Aorta (tissue), 5 donors: ENCODE data around the gene ERP29. TPM values are rescaled to one million over a fixed set of nuclear protein-coding genes. Genes with fewer than 3 reads are reported as not detected.

ENCODE experiments used
- ATAC-seq: fragments of 200-7000 bp; cut with Tn5 transposase; one replicate; pipeline ENCODE4 v1.9.1; 2022; ENCODE audit warnings: moderate library complexity; ENCODE audit not compliant: low FRiP score
- DNase-seq, 2 donors: peaks; one replicate each; pipeline ENCODE4 v3.0.0-alpha.2; 2020
- H3K27ac ChIP-seq, 2 donors: one replicate each; pipeline ENCODE4 v1.5.1; 2013; ENCODE audit warnings: low read length in 2 of 2, mild to moderate bottlenecking in 2 of 2, moderate library complexity in 2 of 2, control low read depth in 1 of 2, inconsistent platforms in 1 of 2, low read depth in 1 of 2
- H3K27me3 ChIP-seq, 2 donors: one replicate each; pipeline ENCODE4 v1.6.1; 2013; ENCODE audit warnings: control low read depth in 1 of 2, low read length in 1 of 2, mild to moderate bottlenecking in 1 of 2, moderate library complexity in 1 of 2; ENCODE audit not compliant: insufficient read depth in 2 of 2, control insufficient read depth in 1 of 2
- H3K36me3 ChIP-seq, 2 donors: one replicate each; pipeline ENCODE4 v1.6.1; 2013; ENCODE audit warnings: control low read depth in 1 of 2, low read length in 1 of 2, mild to moderate bottlenecking in 1 of 2; ENCODE audit not compliant: insufficient read depth in 2 of 2, control insufficient read depth in 1 of 2
- H3K4me1 ChIP-seq, 2 donors: one replicate each; pipeline ENCODE4 v1.6.1; 2013; ENCODE audit warnings: low read length in 2 of 2, control low read depth in 1 of 2, mild to moderate bottlenecking in 1 of 2, moderate library complexity in 1 of 2; ENCODE audit not compliant: insufficient read depth in 2 of 2, control insufficient read depth in 1 of 2
- H3K4me3 ChIP-seq, 2 donors: one replicate each; pipeline ENCODE4 v1.5.1; 2013; ENCODE audit warnings: low read length in 2 of 2, control low read depth in 1 of 2, mild to moderate bottlenecking in 1 of 2
- H3K9me3 ChIP-seq: one replicate; pipeline ENCODE4 v1.6.1; 2013; ENCODE audit warnings: mild to moderate bottlenecking, low read length; ENCODE audit not compliant: control insufficient read depth
- WGBS, 2 donors: extraction: QIAGEN DNeasy Blood & Tissue Kit; methylation state at CpG; one replicate each; pipeline ENCODE4 v1.1.7; 2013; 5-methylcytosine and 5-hydroxymethylcytosine counted together
- intact Hi-C, 2 donors: fragments of 100-400 bp; cut with DNase I; formaldehyde crosslinking; loops; one replicate each; pipeline versions ENCODE4 v1.14.2 to v1.15.0; 2022
- long read RNA-seq, 2 donors: library from polyadenylated mRNA; unstranded; transcript quantifications; one replicate each; pipeline ENCODE4 v2.0.0, GENCODE V29; 2020 to 2021
- polyA plus RNA-seq, 2 donors: library from polyadenylated mRNA; stranded (reverse); fragments of 200-250 nt; gene quantifications; one replicate each; pipeline ENCODE4 v1.2.3, GENCODE V29; 2013
- total RNA-seq, 2 donors: library from RNA; stranded (reverse); fragmentation: NEBNext Ultra II Directional; extraction: Animal tissue kit (Norgen Biotek cat#: 25700); gene quantifications; one replicate each; pipeline ENCODE4 v1.2.1, GENCODE V29; 2021
- donor health status: healthy with polysubstance abuse.
- donor health status: Bipolar disorder and iron deficiency.
- donor health status: DM: no; HTN: no; CAD: no.
- donor health status: DM: no; HTN: no; CAD: no.
- donor health status: DM: yes; HTN: yes; CAD: no.

ERP29 gene
- total RNA-seq (10 to 100 TPM; 41.5 to 62.2 TPM), polyA plus RNA-seq (10 to 100 TPM; 91.4 to 96.2 TPM)
- long read RNA-seq, donor 1, transcript ERP29-201 (3 exons, 1,735 nt): major isoform, 104 of 115 reads
- long read RNA-seq, donor 1, transcript ERP29-202 (2 exons, 1,333 nt): minor isoform, 5 of 115 reads
- long read RNA-seq, donor 1, partial matches to known transcripts: 0 of 115 reads
- long read RNA-seq, donor 1, other reads (novel, unspliced or antisense): 6 of 115 reads
- long read RNA-seq, donor 2, transcript ERP29-201 (3 exons, 1,735 nt): major isoform, 20 of 28 reads
- long read RNA-seq, donor 2, partial matches to known transcripts: 0 of 28 reads
- long read RNA-seq, donor 2, other reads (novel, unspliced or antisense): 6 of 28 reads

- H3K27ac ChIP-seq: peak within 1 kb of the TSS; percentile 31 to 82
- H3K36me3 ChIP-seq: no peaks in the 10 kb centered on the region
- no peaks in the 10 kb centered on the region for H3K4me1 ChIP-seq
- intact Hi-C loops: loop anchor here (2.0 to 10.0 kb wide), 2 partner anchors 68 to 92 kb away; partner anchors contain the start of gene NAA25 (in 1 of the 2)
- no peaks in the 10 kb centered on the region for H3K9me3 ChIP-seq
- 0 to 1% methylated on average over 59 to 67 of the region's 67 CpGs for whole genome bisulfite sequencing, 2 donors
- peak within 1 kb of the TSS; percentile 57 to 88 for H3K4me3 ChIP-seq
- peak; percentile 99 to 100 for DNase-seq
- peak; percentile 98 for ATAC-seq
- H3K27me3 ChIP-seq: no peaks in the 10 kb centered on the region
These were observed at the start of gene ERP29, which contains the start of gene TMEM116 for GRCh38 chr12:112012775-112013600. Gene ERP29, plus strand, starts transcription at chr12:112013426. Its CDS starts 40 bp downstream, at chr12:112013466. Gene TMEM116, minus strand, starts transcription at chr12:112013165. Its CDS starts 7,895 bp downstream, at chr12:112005270.

GRCh38 chr12:111964935-111965334, 48.3 kb upstream of the ERP29 start:
- ATAC-seq (no peak), DNase-seq (no peak)
- Histone ChIP-seq H3K9me3 (no peaks in the 10 kb centered on the region), H3K27ac (no peak overlapping the region), H3K4me3 (no peak overlapping the region), H3K27me3 (no peaks in the 10 kb centered on the region), H3K4me1 (no peaks in the 10 kb centered on the region), H3K36me3 (no peaks in the 10 kb centered on the region)
- intact Hi-C loops: no loop called here
- 88 to 92% methylated on average over 1 of the region's 1 CpG for WGBS, 2 donors

- Histone ChIP-seq H3K36me3 (no peaks in the 10 kb centered on the region), H3K9me3 (no peaks in the 10 kb centered on the region), H3K4me3 (no peak overlapping the region), H3K27me3 (no peaks in the 10 kb centered on the region), H3K4me1 (no peaks in the 10 kb centered on the region), H3K27ac (no peak overlapping the region)
- ATAC-seq (no peak), DNase-seq (no peak)
- intact Hi-C loops: no loop called here
These were observed 41.4 kb upstream of the ERP29 start for GRCh38 chr12:111971800-111972199.

GRCh38 chr12:111975161-111975931, 37.9 kb upstream of the ERP29 start:
- 74 to 77% methylated on average over 5 of the region's 5 CpGs for WGBS, 2 donors
- Histone ChIP-seq H3K27ac (no peak overlapping the region), H3K9me3 (no peaks in the 10 kb centered on the region), H3K36me3 (no peaks in the 10 kb centered on the region), H3K4me1 (no peaks in the 10 kb centered on the region), H3K27me3 (no peaks in the 10 kb centered on the region), H3K4me3 (no peak overlapping the region)
- intact Hi-C loops: no loop called here
- DNase-seq (no peak), ATAC-seq (no peak)

GRCh38 chr12:111976291-111976690, 36.9 kb upstream of the ERP29 start:
- Histone ChIP-seq H3K4me1 (no peaks in the 10 kb centered on the region), H3K4me3 (no peak overlapping the region), H3K36me3 (no peaks in the 10 kb centered on the region), H3K9me3 (no peaks in the 10 kb centered on the region), H3K27ac (no peak overlapping the region), H3K27me3 (no peaks in the 10 kb centered on the region)
- WGBS, 2 donors: 91 to 93% methylated on average over 6 of the region's 6 CpGs
- no peak for ATAC-seq
- intact Hi-C loops: no loop called here
- no peak for DNase-seq

GRCh38 chr12:111976860-111977259, 36.4 kb upstream of the ERP29 start:
- H3K9me3 ChIP-seq: no peaks in the 10 kb centered on the region
- ATAC-seq: no peak
- H3K4me1 ChIP-seq: no peaks in the 10 kb centered on the region
- no peak overlapping the region for H3K4me3 ChIP-seq
- no peak overlapping the region for H3K27ac ChIP-seq
- intact Hi-C loops: no loop called here
- no peaks in the 10 kb centered on the region for H3K27me3 ChIP-seq
- no peak for DNase-seq
- H3K36me3 ChIP-seq: no peaks in the 10 kb centered on the region

- Histone ChIP-seq H3K4me1 (no peaks in the 10 kb centered on the region), H3K4me3 (no peak overlapping the region), H3K27ac (no peak overlapping the region), H3K9me3 (no peaks in the 10 kb centered on the region), H3K27me3 (no peaks in the 10 kb centered on the region), H3K36me3 (no peaks in the 10 kb centered on the region)
- ATAC-seq (no peak), DNase-seq (no peak)
- intact Hi-C loops: no loop called here
These were observed 34.7 kb upstream of the ERP29 start for GRCh38 chr12:111978545-111978944.

- WGBS, 2 donors: 26 to 28% methylated on average over 5 of the region's 5 CpGs
- H3K27ac ChIP-seq: no peak overlapping the region
- intact Hi-C loops: no loop called here
- H3K36me3 ChIP-seq: no peaks in the 10 kb centered on the region
- H3K4me3 ChIP-seq: no peak overlapping the region
- ATAC-seq (no peak), DNase-seq (no peak)
- no peaks in the 10 kb centered on the region for H3K4me1 ChIP-seq
- H3K27me3 ChIP-seq: no peaks in the 10 kb centered on the region
- H3K9me3 ChIP-seq: no peaks in the 10 kb centered on the region
These were observed 32.6 kb upstream of the ERP29 start for GRCh38 chr12:111980598-111980997.
